ENCODE measurements around the gene CYTH1.

Gene CYTH1

DNA sequence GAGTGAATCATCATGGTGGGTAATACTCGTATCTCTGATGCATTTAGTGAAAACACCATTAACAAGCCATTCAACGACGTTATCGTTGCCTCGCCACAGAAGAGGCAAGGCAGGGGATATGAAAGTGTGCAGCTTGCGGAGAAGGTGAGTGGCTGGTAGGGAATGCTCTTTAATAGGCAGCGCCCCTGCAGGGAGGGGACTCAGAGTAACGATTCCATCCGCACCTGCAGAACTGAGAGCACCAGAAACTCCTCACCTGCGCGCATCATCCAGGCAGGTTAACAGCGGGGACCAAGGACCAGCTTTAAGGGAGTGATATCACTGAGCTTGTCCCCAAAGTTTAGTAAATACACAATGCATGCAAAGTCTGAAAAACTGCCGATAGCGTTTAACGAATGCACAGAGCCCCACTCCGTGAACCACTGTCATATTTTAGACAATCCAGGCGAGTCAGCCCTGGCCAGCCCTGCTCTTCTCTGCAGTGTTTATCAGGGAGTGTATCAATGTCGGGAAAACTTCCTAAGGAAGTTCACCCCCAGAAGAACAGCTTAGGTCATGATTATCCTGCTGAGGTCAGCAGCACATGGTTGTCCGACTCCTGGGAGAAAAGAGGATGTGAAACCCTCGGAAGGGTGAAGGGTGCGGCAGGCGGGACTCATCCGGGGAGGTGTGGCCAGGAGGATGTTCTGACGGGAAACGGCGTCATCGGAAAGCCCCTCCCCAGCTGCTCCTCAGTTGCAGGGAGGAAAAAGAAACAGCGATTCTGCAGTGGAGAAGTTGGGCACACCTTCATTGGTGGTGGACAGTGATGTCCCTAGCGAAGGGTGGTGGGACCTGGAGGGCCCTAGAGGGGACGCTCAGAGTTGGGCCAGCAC, 136.4 kb downstream of the CYTH1 start:
- no peak for FAIRE-seq

DNA sequence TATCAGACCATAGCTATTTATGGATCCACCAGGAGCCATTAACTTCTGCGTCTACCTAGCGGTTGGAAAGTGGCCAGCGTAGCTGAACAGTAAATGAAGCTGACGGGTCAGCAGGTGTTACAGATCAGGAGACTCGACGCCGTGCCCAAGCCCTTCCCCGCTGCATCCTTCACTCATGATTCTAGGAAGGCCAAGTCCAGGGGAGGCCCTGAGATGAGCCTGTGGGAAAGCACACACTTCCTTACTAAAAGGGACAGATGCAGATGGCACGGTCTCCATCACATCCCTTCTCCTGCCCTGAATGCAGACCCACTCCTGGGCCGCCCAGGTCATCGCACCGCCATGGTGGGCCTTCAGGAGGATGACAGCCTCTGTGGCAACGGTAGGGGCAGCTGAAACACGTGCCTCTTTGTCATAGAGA, 137.1 kb downstream of the CYTH1 start:
- FAIRE-seq = no peak

DNA sequence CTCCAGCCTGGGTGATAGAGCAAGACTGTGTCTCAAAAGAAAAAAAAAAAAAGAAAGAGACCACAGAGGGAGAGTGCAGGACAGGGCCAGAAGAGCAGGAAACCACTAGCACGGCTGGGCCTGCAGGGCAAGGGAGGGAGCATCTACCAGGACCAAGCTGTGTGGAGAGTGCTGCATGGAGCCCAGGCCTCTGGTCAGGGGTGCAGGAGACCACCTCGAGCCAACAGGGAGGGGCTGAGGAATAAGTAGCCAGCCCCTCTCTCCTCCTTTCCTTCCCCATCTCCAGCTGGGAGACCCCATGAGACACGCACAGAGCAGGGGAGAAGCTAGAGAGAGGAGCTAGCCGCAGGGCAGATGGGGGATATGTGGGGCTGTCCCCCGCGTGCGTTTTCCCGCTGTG, 137.8 kb downstream of the CYTH1 start:
- FAIRE-seq = no peak

DNA sequence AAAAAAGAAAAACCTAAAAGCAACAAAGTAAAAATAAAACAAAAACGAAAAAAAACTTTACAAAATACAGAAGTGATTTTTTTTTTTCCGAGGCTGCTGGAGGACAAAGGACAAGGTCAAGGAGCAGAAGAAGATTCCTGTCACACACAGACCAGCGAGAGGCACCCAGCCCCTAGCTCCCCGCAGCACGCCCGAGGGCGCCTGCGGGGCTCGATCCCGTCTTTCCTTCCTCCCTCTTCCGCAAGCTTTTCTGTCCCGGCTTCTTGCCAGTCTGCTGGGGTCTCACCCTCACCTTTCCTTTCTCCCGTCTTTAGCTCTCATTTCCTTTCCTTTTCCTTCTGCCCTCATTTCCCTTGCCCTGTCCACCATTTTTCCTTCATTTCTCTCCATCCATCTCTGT, 138.7 kb downstream of the CYTH1 start:
- FAIRE-seq = no peak

DNA sequence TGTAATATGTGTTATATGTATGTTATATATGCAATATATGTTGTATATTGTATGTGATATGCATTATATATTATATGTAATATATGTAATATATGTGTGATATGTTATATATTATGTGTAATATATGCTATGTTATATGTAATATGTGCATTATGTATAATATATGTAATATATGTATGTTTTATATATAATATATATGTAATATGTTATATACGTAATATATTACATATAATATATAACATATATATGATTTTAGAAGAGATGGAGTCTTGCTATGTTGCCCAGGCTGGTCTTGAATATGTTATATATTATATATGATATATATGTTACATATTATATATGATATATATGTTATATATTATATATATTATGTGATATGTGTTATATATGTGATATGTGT, 139.4 kb downstream of the CYTH1 start:
- peak; percentile 88 for FAIRE-seq

DNA sequence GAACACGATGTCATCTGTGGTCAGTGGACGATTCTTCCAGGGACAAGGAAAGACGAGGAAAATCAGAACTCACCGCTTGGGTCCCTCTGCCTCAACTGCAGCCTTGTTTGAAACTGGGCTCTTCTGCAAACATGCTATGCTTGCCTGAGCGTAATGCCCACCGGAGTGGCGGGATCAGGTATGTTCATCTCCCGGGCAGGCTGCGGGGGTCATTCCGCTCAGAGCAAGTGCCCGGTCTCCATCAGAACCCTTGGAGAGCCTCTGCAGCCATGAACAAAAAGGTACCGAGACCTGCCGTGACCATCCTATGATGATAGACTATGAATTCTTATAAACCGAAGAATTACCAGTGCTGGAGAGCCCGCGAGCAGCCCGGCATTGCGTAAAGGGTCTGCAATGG, 140.4 kb downstream of the CYTH1 start:
- FAIRE-seq = no peak

DNA sequence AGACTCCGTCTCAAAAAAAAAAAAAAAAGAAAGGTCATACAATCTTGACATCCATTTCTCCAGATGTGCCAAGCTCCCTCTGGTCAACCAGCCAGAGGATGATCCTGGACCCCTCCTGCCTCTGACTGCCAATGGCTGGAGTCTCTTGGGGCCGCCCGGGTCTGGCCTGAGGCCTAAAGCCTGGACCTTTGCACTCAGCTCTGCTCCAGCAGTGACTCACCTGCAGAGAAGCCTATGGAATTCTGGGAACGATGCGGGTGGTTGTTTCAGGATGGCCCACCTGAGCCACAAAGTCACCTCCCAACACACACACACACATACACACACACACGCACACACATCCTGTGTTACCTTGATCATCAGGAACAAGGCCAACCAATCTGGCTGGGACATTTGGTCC, 140.8 kb downstream of the CYTH1 start:
- FAIRE-seq = no peak

DNA sequence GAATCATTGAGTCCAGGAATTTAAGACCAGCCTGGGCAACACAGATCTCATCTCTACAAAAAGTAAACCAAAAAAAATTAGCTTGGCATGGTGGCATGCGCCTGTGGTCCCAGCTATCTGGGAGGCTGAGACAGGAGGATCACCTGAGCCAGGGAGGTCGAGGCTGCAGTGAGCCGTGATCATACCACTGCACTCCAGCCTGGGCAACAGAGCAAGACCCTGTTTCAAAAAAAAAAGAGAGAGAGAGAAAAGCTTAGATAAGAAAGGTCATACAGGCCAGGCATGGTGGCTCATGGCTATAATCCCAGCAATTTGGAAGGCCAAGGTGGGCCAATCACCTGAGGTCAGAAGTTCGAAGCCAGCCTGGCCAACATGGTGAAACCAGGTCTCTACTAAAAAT, 141.4 kb downstream of the CYTH1 start:
- FAIRE-seq = no peak

DNA sequence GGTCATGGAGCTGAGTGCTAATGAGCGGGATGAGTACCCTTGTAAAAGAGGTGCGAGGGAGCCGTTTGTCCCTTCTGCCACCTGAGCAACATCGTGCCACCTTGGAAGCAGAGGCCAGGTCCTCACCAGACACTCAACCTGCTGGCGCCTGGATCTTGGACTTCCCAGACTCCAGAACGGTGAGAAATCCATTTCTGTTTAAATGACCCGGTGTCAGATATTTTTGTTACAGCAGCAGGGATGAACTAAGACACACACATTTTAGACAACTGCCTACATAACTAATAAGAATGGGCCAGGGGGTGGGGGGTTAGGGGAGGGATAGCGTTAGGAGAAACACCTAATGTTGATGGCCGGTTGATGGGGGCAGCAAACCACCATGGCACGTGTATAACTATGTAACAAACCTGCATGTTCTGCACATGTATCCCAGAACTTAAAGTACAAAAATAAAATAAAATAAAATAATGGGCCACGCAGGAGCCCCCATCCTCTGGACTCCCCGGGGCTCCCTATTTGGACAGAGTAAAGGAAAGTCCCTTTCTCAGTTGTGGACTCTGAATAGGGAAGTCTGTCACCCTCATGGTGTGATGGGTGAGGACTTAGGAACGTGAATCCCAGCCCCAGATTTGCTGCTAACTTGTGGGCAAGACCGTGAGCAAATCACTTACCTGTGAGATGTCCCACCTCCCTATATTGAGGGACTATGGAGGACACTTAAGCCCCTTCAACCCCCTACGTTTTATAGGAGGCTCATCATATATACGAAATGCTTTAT, 144.2 kb downstream of the CYTH1 start:
- no peak for FAIRE-seq

DNA sequence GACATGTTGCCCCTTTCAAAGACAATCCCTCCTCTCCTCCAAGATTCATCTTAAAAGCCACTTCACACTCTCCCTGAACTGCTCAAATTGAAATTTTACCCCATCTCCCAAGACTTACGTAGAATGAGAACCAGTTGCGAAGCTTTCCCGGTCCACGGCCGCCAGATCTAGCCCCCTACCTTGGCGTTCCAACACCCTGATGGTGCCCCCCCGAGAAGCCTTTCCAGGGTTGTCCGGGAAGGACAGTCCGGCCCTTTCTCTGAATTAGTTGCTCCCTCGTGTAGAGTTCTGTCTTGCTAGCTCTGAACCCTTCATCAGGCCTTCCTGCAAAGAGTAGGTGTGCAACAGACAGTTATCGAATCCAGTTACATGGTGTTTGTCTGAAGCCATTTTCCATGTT, 144.9 kb downstream of the CYTH1 start:
- no peak for FAIRE-seq

DNA sequence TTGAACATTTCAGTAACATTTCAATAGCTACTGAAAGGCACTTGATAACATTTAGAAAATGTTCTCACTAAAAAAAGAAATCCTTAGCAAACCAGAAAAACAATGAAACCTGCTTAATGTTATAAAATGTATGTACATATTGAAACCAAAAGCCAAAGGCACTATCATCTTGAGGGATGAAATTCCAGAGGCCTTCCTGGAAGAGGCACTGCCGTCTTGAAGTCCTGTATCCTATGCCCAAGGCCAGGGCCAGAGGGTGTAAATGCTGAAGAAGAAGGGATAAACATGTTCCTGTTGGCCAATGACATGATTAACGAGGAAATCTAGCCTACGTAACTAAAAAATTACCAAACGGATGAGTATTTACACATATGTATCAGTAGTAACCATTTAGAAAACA, 147.9 kb downstream of the CYTH1 start:
- FAIRE-seq = no peak

DNA sequence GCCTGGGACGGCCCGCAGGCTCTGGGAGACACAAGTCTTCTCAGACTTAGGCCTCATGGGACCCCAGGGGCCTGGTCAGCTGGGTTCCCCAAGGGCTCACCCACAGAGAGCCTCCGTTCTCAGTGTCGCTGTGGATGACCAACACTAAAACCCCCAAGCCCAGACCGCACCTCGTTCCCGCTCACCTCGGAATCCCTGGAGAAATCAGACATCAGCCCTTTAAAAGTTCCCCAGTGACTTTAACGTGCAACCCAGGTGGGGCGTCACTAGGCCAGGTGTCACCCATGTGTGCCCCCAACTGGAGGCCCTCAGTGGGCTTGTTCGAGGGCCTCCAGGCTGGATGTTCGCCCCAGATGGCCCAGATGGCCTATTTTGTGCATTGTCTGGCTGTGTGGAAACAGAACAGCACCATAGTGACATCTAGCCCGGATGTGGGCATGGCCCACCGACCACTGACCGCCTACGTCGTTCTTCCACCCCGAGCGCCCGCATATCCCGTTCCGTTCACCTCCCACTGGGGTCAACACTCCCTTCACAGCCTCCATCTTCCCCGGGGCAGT, 152.6 kb downstream of the CYTH1 start:
- no peak for FAIRE-seq

DNA sequence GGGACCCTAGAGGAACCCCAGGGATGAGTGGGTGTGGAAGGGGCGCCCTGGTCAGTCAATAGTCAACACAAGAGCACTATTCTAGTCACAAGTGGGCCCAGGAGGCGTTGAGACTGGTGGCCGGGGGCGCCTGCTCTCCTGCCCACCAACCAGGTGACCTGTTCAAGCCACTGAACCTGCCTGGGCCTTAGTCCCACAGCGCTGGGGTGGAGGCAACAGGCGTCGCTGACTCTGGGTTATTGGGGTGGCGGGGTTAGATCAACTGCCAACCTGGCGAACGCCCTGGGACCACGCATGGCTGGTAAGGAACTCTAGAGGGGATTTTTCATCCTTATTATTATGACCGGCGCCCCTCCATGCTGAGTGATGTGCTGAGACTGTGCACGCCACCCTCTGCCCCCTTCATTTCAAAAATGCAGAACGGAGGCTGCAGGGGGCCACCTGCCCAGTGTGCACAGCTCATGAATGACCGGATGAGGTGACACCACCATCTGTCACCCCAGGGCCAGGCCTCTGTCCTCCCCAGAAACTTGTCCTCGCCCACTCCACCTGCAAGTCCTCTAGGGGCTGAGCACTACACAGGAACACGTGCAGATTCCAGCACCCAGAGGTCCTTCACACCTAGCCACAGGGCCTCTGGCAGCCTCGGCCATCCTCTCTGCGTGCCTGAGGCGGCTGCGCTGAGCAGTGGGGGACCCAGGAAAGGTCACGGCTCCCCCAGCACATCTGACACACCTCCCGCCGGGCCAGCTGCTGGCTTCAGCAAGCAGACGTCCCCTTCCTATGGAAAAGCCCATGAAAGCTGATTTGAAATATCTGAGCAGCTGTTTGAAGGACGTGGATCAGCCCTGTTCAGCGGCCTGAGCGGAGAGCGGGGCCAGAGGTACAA, 153.3 kb downstream of the CYTH1 start:
- FAIRE-seq = no peak

DNA sequence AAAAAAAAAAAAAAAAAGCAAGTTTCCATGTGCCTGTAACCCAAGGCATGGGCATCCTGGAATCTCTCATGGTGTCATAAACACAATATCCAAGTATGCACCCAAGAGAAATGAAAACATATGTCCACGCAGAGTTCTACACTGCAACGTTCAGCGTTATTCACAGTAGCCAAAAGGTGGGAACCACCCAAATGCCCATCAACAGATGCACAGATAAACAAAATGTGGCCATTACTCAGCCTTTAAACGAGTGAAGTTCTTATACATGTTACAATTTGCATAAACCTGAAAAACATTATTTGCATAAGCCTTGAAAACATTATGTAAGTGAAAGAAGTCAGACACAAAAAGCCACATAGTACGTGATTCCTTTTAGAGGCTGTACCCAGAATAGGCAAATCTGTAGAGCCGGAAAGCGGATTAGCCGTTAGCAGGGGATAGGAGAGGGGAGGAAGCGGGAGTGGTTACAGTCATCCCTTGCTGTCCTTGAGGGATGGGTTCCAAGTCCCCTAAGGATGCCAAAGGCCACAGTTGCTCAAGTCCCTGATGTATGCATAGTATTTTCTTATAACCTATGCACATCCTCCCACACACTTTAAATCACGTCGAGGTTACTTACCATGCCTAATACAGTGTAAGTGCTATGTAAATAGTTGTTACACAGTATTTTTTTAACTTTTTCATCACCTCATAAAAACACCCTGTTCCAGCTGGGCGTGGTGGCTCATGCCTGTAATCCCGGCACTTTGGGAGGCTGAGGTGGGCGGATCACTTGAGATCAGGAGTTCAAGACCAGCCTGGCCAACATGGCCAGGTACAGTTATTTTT, 157.5 kb downstream of the CYTH1 start:
- FAIRE-seq = no peak

Measured in colon (tissue), 2 donors.